Liver (tissue), 9 donors: Measurements from ENCODE around the gene FCHSD1. TPM values are rescaled to one million over a fixed set of nuclear protein-coding genes. Genes with fewer than 3 reads are reported as not detected.

Experiments
- DNase-seq: peaks from one replicate; pipeline ENCODE4 v3.0.0-alpha.2; 2017; ENCODE audit warnings: low spot score
- H3K27ac ChIP-seq, 2 donors: one replicate each; pipeline ENCODE4 v1.7.0; 2013; ENCODE audit warnings: inconsistent platforms in 2 of 2, low read length in 2 of 2, control low read depth in 1 of 2, low read depth in 1 of 2, mild to moderate bottlenecking in 1 of 2
- H3K27me3 ChIP-seq, 4 donors: one replicate each; pipeline versions ENCODE4 v1.6.1 to v1.7.0; 2013; ENCODE audit warnings: low read length in 3 of 4, inconsistent platforms in 1 of 4, mild to moderate bottlenecking in 1 of 4, moderate library complexity in 1 of 4; ENCODE audit not compliant: control insufficient read depth in 4 of 4, insufficient read depth in 4 of 4
- H3K36me3 ChIP-seq, 4 donors: one replicate each; pipeline versions ENCODE4 v1.6.1 to v1.7.0; 2013; ENCODE audit warnings: low read length in 3 of 4, mild to moderate bottlenecking in 3 of 4, low read depth in 1 of 4, moderate library complexity in 1 of 4; ENCODE audit not compliant: control insufficient read depth in 4 of 4, insufficient read depth in 3 of 4
- H3K4me1 ChIP-seq, 4 donors: one replicate each; pipeline versions ENCODE4 v1.6.1 to v1.7.0; 2013; ENCODE audit warnings: low read length in 3 of 4, mild to moderate bottlenecking in 3 of 4, moderate library complexity in 1 of 4; ENCODE audit not compliant: control insufficient read depth in 4 of 4, insufficient read depth in 4 of 4
- H3K4me3 ChIP-seq, 3 donors: one replicate each; pipeline versions ENCODE4 v1.6.1 to v1.7.0; 2013; ENCODE audit warnings: low read length in 3 of 3, control low read depth in 1 of 3, low read depth in 1 of 3, mild to moderate bottlenecking in 1 of 3
- H3K9ac ChIP-seq, 2 donors: one replicate each; pipeline ENCODE4 v1.7.0; 2013; ENCODE audit warnings: low read length in 2 of 2, mild to moderate bottlenecking in 2 of 2, moderate library complexity in 2 of 2, control low read depth in 1 of 2, low read depth in 1 of 2
- H3K9me3 ChIP-seq, 4 donors: one replicate each; pipeline versions ENCODE4 v1.6.1 to v1.7.0; 2013; ENCODE audit warnings: low read length in 3 of 4; ENCODE audit not compliant: control insufficient read depth in 4 of 4
- EGR1 ChIP-seq, 2 donors: IDR thresholded peaks; 2 replicates each; pipeline ENCODE4 v1.6.1; 2016 to 2018; ENCODE audit warnings: antibody characterized with exemption in 2 of 2, low read depth in 2 of 2
- FOXA1 ChIP-seq: IDR thresholded peaks from 2 replicates; pipeline ENCODE4 v1.6.1; 2016; ENCODE audit warnings: antibody characterized with exemption
- FOXA2 ChIP-seq: IDR thresholded peaks from 2 replicates; pipeline ENCODE4 v1.6.1; 2016; ENCODE audit warnings: antibody characterized with exemption
- GABPA ChIP-seq, 2 donors: IDR thresholded peaks in 1 of 2; conservative IDR thresholded peaks in 1 of 2; 2 replicates each; pipeline ENCODE4 v1.6.1; 2016; ENCODE audit warnings: antibody characterized with exemption in 2 of 2, mild to moderate bottlenecking in 1 of 2, moderate library complexity in 1 of 2
- HNF4A ChIP-seq, 2 donors: conservative IDR thresholded peaks; 2 replicates each; pipeline ENCODE4 v1.6.1; 2016; ENCODE audit warnings: antibody characterized with exemption in 2 of 2, mild to moderate bottlenecking in 2 of 2
- HNF4G ChIP-seq: IDR thresholded peaks from 2 replicates; pipeline ENCODE4 v1.6.1; 2016; ENCODE audit warnings: antibody characterized with exemption
- JUND ChIP-seq, 2 donors: IDR thresholded peaks; 2 replicates each; pipeline ENCODE4 v1.6.1; 2016; ENCODE audit warnings: antibody characterized with exemption in 2 of 2
- RAD21 ChIP-seq, 2 donors: IDR thresholded peaks; 2 replicates each; pipeline ENCODE4 v1.6.1; 2016; ENCODE audit warnings: antibody characterized with exemption in 2 of 2, mild to moderate bottlenecking in 2 of 2
- RXRA ChIP-seq, 2 donors: IDR thresholded peaks; 2 replicates each; pipeline ENCODE4 v1.6.1; 2017 to 2018; ENCODE audit warnings: antibody characterized with exemption in 2 of 2, mild to moderate bottlenecking in 1 of 2
- SP1 ChIP-seq: IDR thresholded peaks from 2 replicates; pipeline ENCODE4 v1.6.1; 2018; ENCODE audit warnings: antibody characterized with exemption, mild to moderate bottlenecking
- TAF1 ChIP-seq: conservative IDR thresholded peaks from 2 replicates; pipeline ENCODE4 v1.6.1; 2016; ENCODE audit warnings: antibody characterized with exemption, mild to moderate bottlenecking
- YY1 ChIP-seq: IDR thresholded peaks from 2 replicates; pipeline ENCODE4 v1.6.1; 2016; ENCODE audit warnings: antibody characterized with exemption, mild to moderate bottlenecking
- WGBS: extraction: QIAGEN DNeasy Blood & Tissue Kit; methylation state at CpG from one replicate; pipeline ENCODE4 v1.1.7; 2013; 5-methylcytosine and 5-hydroxymethylcytosine counted together
- polyA plus RNA-seq, 2 donors: library from polyadenylated mRNA; stranded (reverse) in 1 of 2; unstranded in 1 of 2; fragments of 200-250 nt in 1 of 2; fragments of >200 nt in 1 of 2; fragmentation: Nextera tagmentation in 1 of 2; extraction: Ambion mirVana in 1 of 2; gene quantifications; one replicate each; pipeline versions ENCODE4 v1.2.1 to v1.2.3, GENCODE V29; 2013 to 2015
- total RNA-seq, 2 donors: library from RNA; depleted of rRNA; stranded (reverse); fragments of >200 nt; gene quantifications; one replicate each; pipeline ENCODE4 v1.2.3, GENCODE V29; 2014
- TF ChIP-seq, protein P1 (sequence below): fragments of 150-350 bp; IDR thresholded peaks from 2 replicates; pipeline ENCODE4 v1.5.1; 2017; ENCODE audit warnings: improper control_type of control experiment, low read depth, low read length; ENCODE audit not compliant: missing input control
- TF ChIP-seq, protein P2 (sequence below): IDR thresholded peaks from 2 replicates; pipeline ENCODE4 v1.6.1; 2016; ENCODE audit warnings: antibody characterized with exemption
- TF ChIP-seq, protein P3 (sequence below): IDR thresholded peaks from 2 replicates; pipeline ENCODE4 v1.6.1; 2016; ENCODE audit warnings: antibody characterized with exemption
- TF ChIP-seq, protein P4 (sequence below): IDR thresholded peaks from 2 replicates; pipeline ENCODE4 v1.6.1; 2016; ENCODE audit warnings: antibody characterized with exemption
- TF ChIP-seq, protein P5 (sequence below): IDR thresholded peaks from 2 replicates; pipeline ENCODE4 v1.6.1; 2016; ENCODE audit warnings: antibody characterized with exemption, mild to moderate bottlenecking
- donor health status: healthy.
- donor health status: healthy.
- donor health status: healthy.
- donor health status: healthy.
- donor health status: healthy.

Gene FCHSD1
- total and polyA plus RNA-seq, 4 donors, result 1.3 to 6.4 (median 2.2) TPM

DNA sequence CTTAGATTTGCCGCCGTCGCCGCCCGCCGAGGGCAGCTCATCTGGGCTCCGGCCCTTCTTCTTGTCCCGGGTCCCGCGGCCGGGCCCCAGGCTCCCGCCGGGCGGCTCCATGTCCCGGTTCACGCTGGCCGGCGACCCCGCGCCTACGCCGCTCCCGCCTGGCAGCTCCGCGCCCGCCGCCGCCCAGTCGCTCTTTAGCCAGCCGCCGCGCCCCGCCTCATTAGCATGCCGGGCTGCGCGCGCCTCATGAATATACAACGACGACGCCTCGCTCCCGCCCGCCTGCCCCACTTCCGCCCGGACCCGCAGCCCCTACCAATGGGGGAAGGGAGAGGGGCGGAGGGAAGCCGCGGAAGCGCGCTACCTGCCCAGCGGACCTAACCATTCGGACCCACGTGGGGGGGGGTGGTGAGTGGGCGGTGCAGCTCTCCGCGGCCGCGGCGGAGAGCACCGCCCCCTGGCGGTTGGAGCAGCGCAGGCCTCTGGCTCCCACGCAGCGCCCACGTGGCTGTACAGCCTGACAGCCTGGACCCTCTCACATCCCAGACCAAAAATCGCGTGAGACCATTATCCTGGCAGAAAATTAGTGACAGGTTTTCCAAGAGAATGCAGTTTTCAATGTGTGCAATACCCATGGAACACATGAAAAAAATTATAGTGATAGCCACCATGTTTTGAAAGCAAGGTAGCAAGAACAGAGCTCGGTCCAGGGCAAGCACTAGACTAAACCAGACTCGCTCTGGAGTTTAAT, 32.2 kb downstream of the FCHSD1 start, which contains the start of gene DIAPH1:
TSS of gene DIAPH1 (minus strand) at position 197 of the 751 bp plus-strand sequence. CDS start at position 111, 86 bp downstream.
- H3K27me3 ChIP-seq, result no peaks in the 10 kb centered on the region
- peaks cover 1 to 36% (median 29%) of the 10 kb centered on the region in 4 donors for H3K4me1 ChIP-seq
- TF ChIP-seq, protein P1, sequence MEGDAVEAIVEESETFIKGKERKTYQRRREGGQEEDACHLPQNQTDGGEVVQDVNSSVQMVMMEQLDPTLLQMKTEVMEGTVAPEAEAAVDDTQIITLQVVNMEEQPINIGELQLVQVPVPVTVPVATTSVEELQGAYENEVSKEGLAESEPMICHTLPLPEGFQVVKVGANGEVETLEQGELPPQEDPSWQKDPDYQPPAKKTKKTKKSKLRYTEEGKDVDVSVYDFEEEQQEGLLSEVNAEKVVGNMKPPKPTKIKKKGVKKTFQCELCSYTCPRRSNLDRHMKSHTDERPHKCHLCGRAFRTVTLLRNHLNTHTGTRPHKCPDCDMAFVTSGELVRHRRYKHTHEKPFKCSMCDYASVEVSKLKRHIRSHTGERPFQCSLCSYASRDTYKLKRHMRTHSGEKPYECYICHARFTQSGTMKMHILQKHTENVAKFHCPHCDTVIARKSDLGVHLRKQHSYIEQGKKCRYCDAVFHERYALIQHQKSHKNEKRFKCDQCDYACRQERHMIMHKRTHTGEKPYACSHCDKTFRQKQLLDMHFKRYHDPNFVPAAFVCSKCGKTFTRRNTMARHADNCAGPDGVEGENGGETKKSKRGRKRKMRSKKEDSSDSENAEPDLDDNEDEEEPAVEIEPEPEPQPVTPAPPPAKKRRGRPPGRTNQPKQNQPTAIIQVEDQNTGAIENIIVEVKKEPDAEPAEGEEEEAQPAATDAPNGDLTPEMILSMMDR, result peak; percentile 100
- TF ChIP-seq TAF1, result no peak
- TF ChIP-seq YY1, result peak; percentile 25
- TF ChIP-seq, protein P2, sequence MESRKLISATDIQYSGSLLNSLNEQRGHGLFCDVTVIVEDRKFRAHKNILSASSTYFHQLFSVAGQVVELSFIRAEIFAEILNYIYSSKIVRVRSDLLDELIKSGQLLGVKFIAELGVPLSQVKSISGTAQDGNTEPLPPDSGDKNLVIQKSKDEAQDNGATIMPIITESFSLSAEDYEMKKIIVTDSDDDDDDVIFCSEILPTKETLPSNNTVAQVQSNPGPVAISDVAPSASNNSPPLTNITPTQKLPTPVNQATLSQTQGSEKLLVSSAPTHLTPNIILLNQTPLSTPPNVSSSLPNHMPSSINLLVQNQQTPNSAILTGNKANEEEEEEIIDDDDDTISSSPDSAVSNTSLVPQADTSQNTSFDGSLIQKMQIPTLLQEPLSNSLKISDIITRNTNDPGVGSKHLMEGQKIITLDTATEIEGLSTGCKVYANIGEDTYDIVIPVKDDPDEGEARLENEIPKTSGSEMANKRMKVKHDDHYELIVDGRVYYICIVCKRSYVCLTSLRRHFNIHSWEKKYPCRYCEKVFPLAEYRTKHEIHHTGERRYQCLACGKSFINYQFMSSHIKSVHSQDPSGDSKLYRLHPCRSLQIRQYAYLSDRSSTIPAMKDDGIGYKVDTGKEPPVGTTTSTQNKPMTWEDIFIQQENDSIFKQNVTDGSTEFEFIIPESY, result no peak
- TF ChIP-seq RAD21 (IDR thresholded peaks at IDR 0.05), result peak; percentile 97 to 98
- TF ChIP-seq EGR1 (IDR thresholded peaks at IDR 0.05; ENCODE audit: low read depth in 2 of 2), result peak; percentile 99 to 100
- peak in 1 of 2 donors; percentile 85 for TF ChIP-seq GABPA (IDR thresholded peaks at IDR 0.05 in 1 of 2, conservative IDR thresholded peaks at IDR 0.05 in 1 of 2)
- TF ChIP-seq, protein P3, sequence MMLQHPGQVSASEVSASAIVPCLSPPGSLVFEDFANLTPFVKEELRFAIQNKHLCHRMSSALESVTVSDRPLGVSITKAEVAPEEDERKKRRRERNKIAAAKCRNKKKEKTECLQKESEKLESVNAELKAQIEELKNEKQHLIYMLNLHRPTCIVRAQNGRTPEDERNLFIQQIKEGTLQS, result no peak
- TF ChIP-seq FOXA2, result peak; percentile 55
- TF ChIP-seq, protein P4, sequence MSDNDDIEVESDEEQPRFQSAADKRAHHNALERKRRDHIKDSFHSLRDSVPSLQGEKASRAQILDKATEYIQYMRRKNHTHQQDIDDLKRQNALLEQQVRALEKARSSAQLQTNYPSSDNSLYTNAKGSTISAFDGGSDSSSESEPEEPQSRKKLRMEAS, result peak; percentile 70
- peak; percentile 77 for TF ChIP-seq SP1
- TF ChIP-seq RXRA (IDR thresholded peaks at IDR 0.05), result peak in 1 of 2 donors; percentile 31
- TF ChIP-seq HNF4G, result no peak
- TF ChIP-seq FOXA1, result peak; percentile 80
- TF ChIP-seq JUND (IDR thresholded peaks at IDR 0.05), result peak in 1 of 2 donors; percentile 58
- TF ChIP-seq HNF4A (conservative IDR thresholded peaks at IDR 0.05), result peak; percentile 40 to 47
- TF ChIP-seq, protein P5, sequence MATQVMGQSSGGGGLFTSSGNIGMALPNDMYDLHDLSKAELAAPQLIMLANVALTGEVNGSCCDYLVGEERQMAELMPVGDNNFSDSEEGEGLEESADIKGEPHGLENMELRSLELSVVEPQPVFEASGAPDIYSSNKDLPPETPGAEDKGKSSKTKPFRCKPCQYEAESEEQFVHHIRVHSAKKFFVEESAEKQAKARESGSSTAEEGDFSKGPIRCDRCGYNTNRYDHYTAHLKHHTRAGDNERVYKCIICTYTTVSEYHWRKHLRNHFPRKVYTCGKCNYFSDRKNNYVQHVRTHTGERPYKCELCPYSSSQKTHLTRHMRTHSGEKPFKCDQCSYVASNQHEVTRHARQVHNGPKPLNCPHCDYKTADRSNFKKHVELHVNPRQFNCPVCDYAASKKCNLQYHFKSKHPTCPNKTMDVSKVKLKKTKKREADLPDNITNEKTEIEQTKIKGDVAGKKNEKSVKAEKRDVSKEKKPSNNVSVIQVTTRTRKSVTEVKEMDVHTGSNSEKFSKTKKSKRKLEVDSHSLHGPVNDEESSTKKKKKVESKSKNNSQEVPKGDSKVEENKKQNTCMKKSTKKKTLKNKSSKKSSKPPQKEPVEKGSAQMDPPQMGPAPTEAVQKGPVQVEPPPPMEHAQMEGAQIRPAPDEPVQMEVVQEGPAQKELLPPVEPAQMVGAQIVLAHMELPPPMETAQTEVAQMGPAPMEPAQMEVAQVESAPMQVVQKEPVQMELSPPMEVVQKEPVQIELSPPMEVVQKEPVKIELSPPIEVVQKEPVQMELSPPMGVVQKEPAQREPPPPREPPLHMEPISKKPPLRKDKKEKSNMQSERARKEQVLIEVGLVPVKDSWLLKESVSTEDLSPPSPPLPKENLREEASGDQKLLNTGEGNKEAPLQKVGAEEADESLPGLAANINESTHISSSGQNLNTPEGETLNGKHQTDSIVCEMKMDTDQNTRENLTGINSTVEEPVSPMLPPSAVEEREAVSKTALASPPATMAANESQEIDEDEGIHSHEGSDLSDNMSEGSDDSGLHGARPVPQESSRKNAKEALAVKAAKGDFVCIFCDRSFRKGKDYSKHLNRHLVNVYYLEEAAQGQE, result peak; percentile 84
- H3K9me3 ChIP-seq, result no peaks in the 10 kb centered on the region
- DNase-seq, result peak; percentile 96
- under 1% methylated on average over 70 of the region's 70 CpGs for WGBS
- peak within 1 kb of the TSS; percentile 52 to 97 for H3K9ac ChIP-seq
- H3K4me3 ChIP-seq, result peak within 1 kb of the TSS; percentile 80 to 88 (median 83)
- peaks cover 4 to 26% (median 23%) of the 10 kb centered on the region in 4 donors for H3K36me3 ChIP-seq
- peak within 1 kb of the TSS; percentile 85 to 95 for H3K27ac ChIP-seq
